Limb (tissue), 2 donors: ENCODE data around the gene CAPN7.
A peak's percentile ranks its signal among the peaks of the same experiment; 100 is the strongest.

Experiments
- DNase-seq, 2 donors: peaks; one replicate each; pipeline ENCODE4 v3.0.0-alpha.2; 2016; ENCODE audit errors: extremely low spot score in 2 of 2

Gene CAPN7

GRCh38 chr3:15273227-15273626 is 67.2 kb downstream of the CAPN7 start:
- DNase-seq = no peak

- no peak for DNase-seq
Measured at GRCh38 chr3:15276028-15276724, 70.1 kb downstream of the CAPN7 start.

- no peak for DNase-seq
Measured at GRCh38 chr3:15277861-15278500, 71.9 kb downstream of the CAPN7 start.

- DNase-seq = no peak
Measured at GRCh38 chr3:15279205-15279604, 73.2 kb downstream of the CAPN7 start.

GRCh38 chr3:15279671-15280402 is 73.8 kb downstream of the CAPN7 start:
- no peak for DNase-seq

GRCh38 chr3:15280853-15281532 is 74.9 kb downstream of the CAPN7 start:
- no peak for DNase-seq

- no peak for DNase-seq
Measured at GRCh38 chr3:15281817-15282216, 75.8 kb downstream of the CAPN7 start.

GRCh38 chr3:15283702-15284101 is 77.7 kb downstream of the CAPN7 start:
- no peak for DNase-seq

GRCh38 chr3:15284121-15284889 is 78.3 kb downstream of the CAPN7 start:
- DNase-seq = no peak

GRCh38 chr3:15286022-15286421 is 80.0 kb downstream of the CAPN7 start:
- DNase-seq = no peak

GRCh38 chr3:15287565-15288330 is 81.7 kb downstream of the CAPN7 start:
- DNase-seq = no peak

GRCh38 chr3:15288331-15289035 is 82.4 kb downstream of the CAPN7 start:
- no peak for DNase-seq

GRCh38 chr3:15289661-15290060 is 83.6 kb downstream of the CAPN7 start:
- DNase-seq = no peak

GRCh38 chr3:15290736-15291135 is 84.7 kb downstream of the CAPN7 start:
- no peak for DNase-seq

GRCh38 chr3:15291589-15292541 is 85.8 kb downstream of the CAPN7 start:
- DNase-seq = no peak

GRCh38 chr3:15292765-15293522 is 86.9 kb downstream of the CAPN7 start:
- peak in 1 of 2 donors; percentile 35 for DNase-seq

GRCh38 chr3:15294929-15295328 is 88.9 kb downstream of the CAPN7 start:
- no peak for DNase-seq

- DNase-seq = no peak
Measured at GRCh38 chr3:15295506-15295905, 89.5 kb downstream of the CAPN7 start.
